HepG2 (cell line): ENCODE data around the gene RNF125.

ENCODE experiments used
- AKAP8 ChIP-seq: sonication (generic); formaldehyde crosslinking; IDR thresholded peaks from 2 replicates; pipeline ENCODE4 v1.5.1; 2020; ENCODE audit warnings: mild to moderate bottlenecking, missing genetic modification reagents
- HCFC1 ChIP-seq: fragments of 150-350 bp; IDR thresholded peaks from 2 replicates; pipeline ENCODE4 v1.6.1; 2014; ENCODE audit warnings: low read depth, low read length
- KDM1A ChIP-seq: IDR thresholded peaks from 2 replicates; pipeline ENCODE4 v1.6.1; 2016; ENCODE audit warnings: missing compliant biosample characterization
- MYNN ChIP-seq: sonication (generic); formaldehyde crosslinking; IDR thresholded peaks from 2 replicates; pipeline ENCODE4 v1.4.0; 2020; ENCODE audit warnings: mild to moderate bottlenecking, low read depth, missing genetic modification reagents
- POLR2A ChIP-seq, 2 experiments: IDR thresholded peaks; 2 replicates each; pipeline ENCODE4 v1.6.1; 2011; ENCODE audit warnings: low read depth in 2 of 2, low read length in 2 of 2, mild to moderate bottlenecking in 1 of 2, moderate library complexity in 1 of 2; ENCODE audit not compliant: insufficient read depth in 1 of 2
- POLR2AphosphoS5 ChIP-seq: IDR thresholded peaks from 2 replicates; pipeline ENCODE4 v1.6.1; 2012; ENCODE audit warnings: low read depth, low read length
- PTBP1 ChIP-seq: fragments of 200-400 bp; formaldehyde crosslinking; IDR thresholded peaks from 2 replicates; pipeline ENCODE4 v1.6.1; 2018; ENCODE audit warnings: low read length, low read depth; ENCODE audit not compliant: poor library complexity, severe bottlenecking
- SATB2 ChIP-seq: sonication (generic); formaldehyde crosslinking; IDR thresholded peaks from 2 replicates; pipeline ENCODE4 v1.5.0; 2020; ENCODE audit warnings: missing genetic modification reagents
- SNAPC2 ChIP-seq: sonication (generic); formaldehyde crosslinking; IDR thresholded peaks from 2 replicates; pipeline ENCODE4 v1.8.1; 2022; ENCODE audit warnings: mild to moderate bottlenecking, missing genetic modification reagents
- STAT6 ChIP-seq: sonication (generic); formaldehyde crosslinking; IDR thresholded peaks from 2 replicates; pipeline ENCODE4 v1.4.0; 2020; ENCODE audit warnings: missing genetic modification reagents, mild to moderate bottlenecking, borderline replicate concordance
- ZIK1 ChIP-seq: sonication (generic); formaldehyde crosslinking; IDR thresholded peaks from 2 replicates; pipeline ENCODE4 v1.5.0; 2020; ENCODE audit warnings: mild to moderate bottlenecking, low read depth, missing genetic modification reagents, borderline replicate concordance
- TF ChIP-seq, protein P1 (sequence below), 2 experiments: sonication (generic) in 1 of 2; formaldehyde crosslinking in 1 of 2; IDR thresholded peaks; 2 replicates each; pipeline versions ENCODE4 v1.5.1 to v1.6.1; 2011 to 2020; ENCODE audit warnings: borderline replicate concordance in 1 of 2, low read depth in 1 of 2, low read length in 1 of 2, mild to moderate bottlenecking in 1 of 2, missing genetic modification reagents in 1 of 2, moderate library complexity in 1 of 2
- TF ChIP-seq, protein P2 (sequence below): sonication (generic); formaldehyde crosslinking; IDR thresholded peaks from 2 replicates; pipeline ENCODE4 v1.5.0; 2020; ENCODE audit warnings: mild to moderate bottlenecking, missing genetic modification reagents, moderate library complexity

GRCh38 chr18:32078845-32079244 lies 60.2 kb downstream of the RNF125 start:
- no peak for TF ChIP-seq PTBP1
- no peak for TF ChIP-seq STAT6 (CRISPR knock-in tag)
- no peak for TF ChIP-seq SATB2 (CRISPR knock-in tag)
- TF ChIP-seq MYNN (CRISPR knock-in tag): no peak
- TF ChIP-seq POLR2A (IDR thresholded peaks at IDR 0.05; ENCODE audit: insufficient read depth in 1 of 2, low read depth in 2 of 2, low read length in 2 of 2): no peak
- TF ChIP-seq, protein P1, sequence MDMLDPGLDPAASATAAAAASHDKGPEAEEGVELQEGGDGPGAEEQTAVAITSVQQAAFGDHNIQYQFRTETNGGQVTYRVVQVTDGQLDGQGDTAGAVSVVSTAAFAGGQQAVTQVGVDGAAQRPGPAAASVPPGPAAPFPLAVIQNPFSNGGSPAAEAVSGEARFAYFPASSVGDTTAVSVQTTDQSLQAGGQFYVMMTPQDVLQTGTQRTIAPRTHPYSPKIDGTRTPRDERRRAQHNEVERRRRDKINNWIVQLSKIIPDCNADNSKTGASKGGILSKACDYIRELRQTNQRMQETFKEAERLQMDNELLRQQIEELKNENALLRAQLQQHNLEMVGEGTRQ (IDR thresholded peaks at IDR 0.05; ENCODE audit: low read depth, low read length): no peak
- TF ChIP-seq, protein P1 (CRISPR knock-in tag; IDR thresholded peaks at IDR 0.05; ENCODE audit: borderline replicate concordance): no peak
- no peak for TF ChIP-seq AKAP8 (CRISPR knock-in tag)
- TF ChIP-seq HCFC1: no peak
- no peak for TF ChIP-seq ZIK1 (CRISPR knock-in tag)
- TF ChIP-seq KDM1A: no peak
- no peak for TF ChIP-seq SNAPC2
- TF ChIP-seq POLR2AphosphoS5: no peak
- TF ChIP-seq, protein P2, sequence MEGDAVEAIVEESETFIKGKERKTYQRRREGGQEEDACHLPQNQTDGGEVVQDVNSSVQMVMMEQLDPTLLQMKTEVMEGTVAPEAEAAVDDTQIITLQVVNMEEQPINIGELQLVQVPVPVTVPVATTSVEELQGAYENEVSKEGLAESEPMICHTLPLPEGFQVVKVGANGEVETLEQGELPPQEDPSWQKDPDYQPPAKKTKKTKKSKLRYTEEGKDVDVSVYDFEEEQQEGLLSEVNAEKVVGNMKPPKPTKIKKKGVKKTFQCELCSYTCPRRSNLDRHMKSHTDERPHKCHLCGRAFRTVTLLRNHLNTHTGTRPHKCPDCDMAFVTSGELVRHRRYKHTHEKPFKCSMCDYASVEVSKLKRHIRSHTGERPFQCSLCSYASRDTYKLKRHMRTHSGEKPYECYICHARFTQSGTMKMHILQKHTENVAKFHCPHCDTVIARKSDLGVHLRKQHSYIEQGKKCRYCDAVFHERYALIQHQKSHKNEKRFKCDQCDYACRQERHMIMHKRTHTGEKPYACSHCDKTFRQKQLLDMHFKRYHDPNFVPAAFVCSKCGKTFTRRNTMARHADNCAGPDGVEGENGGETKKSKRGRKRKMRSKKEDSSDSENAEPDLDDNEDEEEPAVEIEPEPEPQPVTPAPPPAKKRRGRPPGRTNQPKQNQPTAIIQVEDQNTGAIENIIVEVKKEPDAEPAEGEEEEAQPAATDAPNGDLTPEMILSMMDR (CRISPR knock-in tag): no peak
